HepG2 (cell line): ENCODE data around the gene PPP2R2D. TPM values are rescaled to one million over a fixed set of nuclear protein-coding genes. Genes with fewer than 3 reads are reported as not detected.

ENCODE experiments used
- ATAC-seq: fragments of 200-7000 bp; cut with Tn5 transposase; 3 replicates; pipeline ENCODE4 v1.9.1; 2020; ENCODE audit warnings: mild to moderate bottlenecking, moderate library complexity
- BruUV-seq: library from RNA; stranded (reverse); fragments of 400-500 nt; replicated peaks from 2 replicates; lab custom pipeline; 2021; lab: Mats Ljungman, UMichigan
- CTCF ChIA-PET: fragments of 300-600 bp; formaldehyde crosslinking; extraction: SDS; loops from one replicate; lab custom pipeline; 2021; ENCODE audit warnings: low total read pairs, inconsistent platforms, low intra/inter-chr PET ratio; lab: Yijun Ruan, JAX
- POLR2A ChIA-PET: fragments of 350-600 bp; sonication (Branson Sonifier 250); formaldehyde crosslinking; loops from one replicate; lab custom pipeline; 2020; ENCODE audit warnings: antibody characterized with exemption, inconsistent platforms; lab: Yijun Ruan, JAX
- DNase-seq: peaks from one replicate; pipeline ENCODE4 v3.0.0-alpha.2; 2015; ENCODE audit warnings: low spot score
- FAIRE-seq: peaks from 3 replicates; lab custom pipeline; 2011; peaks lifted over from hg19 to GRCh38; lab: Jason Lieb, UNC
- H2AFZ ChIP-seq: one replicate; pipeline ENCODE4 v1.6.1; 2011; ENCODE audit warnings: low read length, inconsistent platforms
- H3K27ac ChIP-seq: fragments of 300-600 bp; 3 replicates; pipeline ENCODE4 v1.8.0; 2011; ENCODE audit warnings: mixed run types, mild to moderate bottlenecking, mixed read lengths, low read length, inconsistent platforms; ENCODE audit not compliant: insufficient read depth; ENCODE audit errors: extremely low read length
- H3K27me3 ChIP-seq, 2 experiments: fragments of 200-600 bp in 1 of 2; 2 replicates in 1 of 2; 3 replicates in 1 of 2; pipeline versions ENCODE4 v1.6.0 to v1.8.0; 2011; ENCODE audit warnings: low read length in 2 of 2, mild to moderate bottlenecking in 2 of 2, moderate library complexity in 2 of 2, inconsistent platforms in 1 of 2; ENCODE audit not compliant: insufficient read depth in 2 of 2, control insufficient read depth in 1 of 2
- H3K36me3 ChIP-seq, 2 experiments: fragments of 200-600 bp in 1 of 2; replicated peaks in 1 of 2; 2 replicates in 1 of 2; 3 replicates in 1 of 2; pipeline versions ENCODE4 v1.5.1 to v1.8.0; 2011; ENCODE audit warnings: low read length in 2 of 2, inconsistent platforms in 1 of 2; ENCODE audit not compliant: insufficient read depth in 2 of 2, control insufficient read depth in 1 of 2
- H3K4me1 ChIP-seq: 2 replicates; pipeline ENCODE4 v1.5.1; 2012; ENCODE audit warnings: low read length, inconsistent platforms; ENCODE audit not compliant: insufficient read depth
- H3K4me2 ChIP-seq: 2 replicates; pipeline ENCODE4 v1.6.0; 2011; ENCODE audit warnings: low read depth, low read length, inconsistent platforms
- H3K4me3 ChIP-seq, 3 experiments: fragments of 200-600 bp in 1 of 3; sonication (generic), shearing (Covaris generic) in 1 of 3; replicated peaks in 1 of 3; 2 replicates each; pipeline ENCODE4 v1.5.1; 2011 to 2016; ENCODE audit warnings: low read length in 3 of 3, inconsistent platforms in 2 of 3, low read depth in 2 of 3, mild to moderate bottlenecking in 2 of 3, control low read depth in 1 of 3, mixed read lengths in 1 of 3; ENCODE audit not compliant: insufficient read depth in 1 of 3
- H3K79me2 ChIP-seq: one replicate; pipeline ENCODE4 v1.6.1; 2011; ENCODE audit warnings: low read length, inconsistent platforms; ENCODE audit not compliant: insufficient read depth
- H3K9ac ChIP-seq: 2 replicates; pipeline ENCODE4 v1.6.0; 2011; ENCODE audit warnings: mild to moderate bottlenecking, low read depth, low read length, inconsistent platforms; ENCODE audit not compliant: insufficient read depth
- H3K9me3 ChIP-seq: 2 replicates; pipeline ENCODE4 v1.5.1; 2012; ENCODE audit warnings: mild to moderate bottlenecking, low read length
- H4K20me1 ChIP-seq: 2 replicates; pipeline ENCODE4 v1.6.0; 2011; ENCODE audit warnings: inconsistent platforms, mild to moderate bottlenecking, low read length, moderate library complexity; ENCODE audit not compliant: insufficient read depth
- ASH2L ChIP-seq: fragments of 300-600, 200-600 bp; sonication (generic); IDR thresholded peaks from 2 replicates; pipeline ENCODE4 v1.7.0; 2017; ENCODE audit warnings: low read depth, mild to moderate bottlenecking, moderate library complexity, mixed read lengths, low read length; ENCODE audit not compliant: insufficient read length
- GMEB2 ChIP-seq: IDR thresholded peaks from 2 replicates; pipeline ENCODE4 v1.6.1; 2016; ENCODE audit warnings: missing biosample characterization, missing genetic modification reagents, low read depth
- HDAC1 ChIP-seq: sonication (generic); formaldehyde crosslinking; IDR thresholded peaks from 2 replicates; pipeline ENCODE4 v1.5.1; 2020; ENCODE audit warnings: mild to moderate bottlenecking, missing genetic modification reagents
- HNRNPUL1 ChIP-seq: fragments of 200-400 bp; formaldehyde crosslinking; IDR thresholded peaks from 2 replicates; pipeline ENCODE4 v1.6.1; 2017; ENCODE audit warnings: low read depth, mild to moderate bottlenecking, low read length, moderate library complexity
- IRX3 ChIP-seq: sonication (generic); formaldehyde crosslinking; IDR thresholded peaks from 2 replicates; pipeline ENCODE4 v1.8.1; 2023; ENCODE audit warnings: mild to moderate bottlenecking, low read depth, missing genetic modification reagents, borderline replicate concordance
- NFIC ChIP-seq: IDR thresholded peaks from 2 replicates; pipeline ENCODE4 v1.6.1; 2012; ENCODE audit warnings: mild to moderate bottlenecking, low read length, inconsistent platforms
- PAX8 ChIP-seq: sonication (generic); formaldehyde crosslinking; IDR thresholded peaks from 2 replicates; pipeline ENCODE4 v1.8.0; 2022; ENCODE audit warnings: mild to moderate bottlenecking, missing genetic modification reagents, borderline replicate concordance
- RXRB ChIP-seq: IDR thresholded peaks from 2 replicates; pipeline ENCODE4 v1.6.1; 2016; ENCODE audit warnings: borderline replicate concordance, missing genetic modification reagents, missing compliant biosample characterization
- STAG1 ChIP-seq: sonication (generic); formaldehyde crosslinking; IDR thresholded peaks from 2 replicates; pipeline ENCODE4 v1.4.0; 2020; ENCODE audit warnings: missing genetic modification reagents
- TCF7L2 ChIP-seq: IDR thresholded peaks from 2 replicates; pipeline ENCODE4 v1.6.1; 2011; ENCODE audit warnings: mild to moderate bottlenecking, low read depth, low read length, moderate library complexity
- TGIF2 ChIP-seq: IDR thresholded peaks from 2 replicates; pipeline ENCODE4 v1.6.1; 2016; ENCODE audit warnings: control low read depth, missing compliant biosample characterization
- ZNF33B ChIP-seq: sonication (generic); formaldehyde crosslinking; IDR thresholded peaks from 2 replicates; pipeline ENCODE4 v1.5.1; 2020; ENCODE audit warnings: mild to moderate bottlenecking, missing genetic modification reagents
- ZNF354B ChIP-seq: sonication (generic); formaldehyde crosslinking; IDR thresholded peaks from 2 replicates; pipeline ENCODE4 v1.8.0; 2022; ENCODE audit warnings: mild to moderate bottlenecking, missing genetic modification reagents
- ZNF543 ChIP-seq: sonication (generic); formaldehyde crosslinking; IDR thresholded peaks from 2 replicates; pipeline ENCODE4 v1.4.0; 2020; ENCODE audit warnings: mild to moderate bottlenecking, missing genetic modification reagents
- ZNF616 ChIP-seq: sonication (generic); formaldehyde crosslinking; IDR thresholded peaks from 2 replicates; pipeline ENCODE4 v1.5.0; 2020; ENCODE audit warnings: low read depth, mild to moderate bottlenecking, missing genetic modification reagents
- ZNF720 ChIP-seq: sonication (generic); formaldehyde crosslinking; IDR thresholded peaks from 2 replicates; pipeline ENCODE4 v1.4.0; 2020; ENCODE audit warnings: missing genetic modification reagents
- WGBS: methylation state at CpG from one replicate; pipeline ENCODE4 v1.1.6; 2017; ENCODE audit warnings: low lambda C conversion rate; 5-methylcytosine and 5-hydroxymethylcytosine counted together
- in situ Hi-C: cut with HindIII; loops from 2 replicates; pipeline ENCODE4 v1.10.0; 2017; ENCODE audit warnings: low pct_unique_long_range_greater_than_20kb; ENCODE audit not compliant: extremely low pct_ligation_motif_present
- intact Hi-C: fragments of 100-400 bp; cut with micrococcal nuclease; formaldehyde crosslinking; loops from one replicate; pipeline ENCODE4 v1.10.0; 2022; ENCODE audit not compliant: unreplicated experiment
- polyA plus RNA-seq, 8 experiments: library from polyadenylated mRNA; depleted of rRNA in 3 of 8; stranded (reverse) in 7 of 8; unstranded in 1 of 8; fragments of >200 nt; fragmentation: Illumina TruSeq in 4 of 8; extraction: Trizol in 4 of 8; gene quantifications; 2 replicates each; pipeline versions ENCODE4 v1.2.1 to v1.2.3, GENCODE V29; 2011 to 2016; ENCODE audit warnings: low read depth in 4 of 8, missing spikeins in 1 of 8, mixed read lengths in 1 of 8; ENCODE audit not compliant: insufficient read depth in 1 of 8
- total RNA-seq, 5 experiments: library from RNA; depleted of rRNA; stranded (reverse); fragments of >200 nt; fragmentation: Illumina TruSeq; extraction: Trizol; gene quantifications; 2 replicates each; pipeline ENCODE4 v1.2.3, GENCODE V29; 2016; ENCODE audit warnings: low read depth in 1 of 5
- TF ChIP-seq, protein P1 (sequence below): sonication (generic); formaldehyde crosslinking; IDR thresholded peaks from 2 replicates; pipeline ENCODE4 v1.4.0; 2020; ENCODE audit warnings: missing genetic modification reagents
- TF ChIP-seq, protein P2 (sequence below): sonication (generic); formaldehyde crosslinking; IDR thresholded peaks from 2 replicates; pipeline ENCODE4 v1.5.1; 2020; ENCODE audit warnings: missing genetic modification reagents, mild to moderate bottlenecking, borderline replicate concordance
- TF ChIP-seq, protein P3 (sequence below): IDR thresholded peaks from 2 replicates; pipeline ENCODE4 v1.6.1; 2012; ENCODE audit warnings: low read depth, low read length, improper control_type of control experiment

PPP2R2D gene
- total and polyA plus RNA-seq, 2 of the 13 experiments (the other 11 are each of a cell fraction or from before 2014, with no cell fraction given) = 32.7 to 33.2 TPM

GRCh38 chr10:131979336-131979735 lies 78.5 kb downstream of the PPP2R2D start:
- CTCF ChIA-PET = no interaction called here
- peaks cover 8 to 28% of the 10 kb centered on the region in 2 experiments for H3K36me3 ChIP-seq
- in situ Hi-C loops = loop anchor here (5.0 kb wide), 1 partner anchor 43 kb away; no protein-coding TSS in a partner anchor
- no peaks in the 10 kb centered on the region for H3K9me3 ChIP-seq
- ATAC-seq (no peak), DNase-seq (no peak), FAIRE-seq (no peak)
- POLR2A ChIA-PET = interaction anchor here (1.6 to 4.3 kb wide), 3 partner anchors 18 to 87 kb away, joined by 3 to 49 read pairs (median 17); partner anchors contain the start of gene PPP2R2D
- peaks cover 73% of the 10 kb centered on the region for H3K4me1 ChIP-seq
- 31% methylated on average over 7 of the region's 7 CpGs for WGBS
- H3K9ac ChIP-seq = peak overlapping the region; percentile 91
- intact Hi-C loops = loop anchor here (2.0 to 5.0 kb wide), 2 partner anchors 43 to 77 kb away; partner anchors contain the start of gene PPP2R2D
- peak overlapping the region; percentile 64 for H3K27ac ChIP-seq
- H3K79me2 ChIP-seq = peaks cover 73% of the 10 kb centered on the region
- no TSS peak for BruUV-seq
- peak overlapping the region; percentile 91 for H3K4me2 ChIP-seq
- peaks cover 66% of the 10 kb centered on the region for H4K20me1 ChIP-seq
- no peak overlapping the region for H2AFZ ChIP-seq
- H3K4me3 ChIP-seq = peak overlapping the region; percentile 88 to 98 (median 91)
- H3K27me3 ChIP-seq = no peaks in the 10 kb centered on the region; a peak in 1 of 5 replicates
- TF ChIP-seq TGIF2 (CRISPR knock-in tag) (no peak), ZNF720 (no peak), HNRNPUL1 (no peak), ZNF33B (CRISPR knock-in tag) (no peak), ASH2L (peak; percentile 16), ZNF543 (CRISPR knock-in tag) (no peak), STAG1 (CRISPR knock-in tag) (no peak), HDAC1 (0 out of 2 replicates have a peak, but pooled peaks have one; percentile 5), NFIC (no peak), IRX3 (CRISPR knock-in tag) (no peak), PAX8 (CRISPR knock-in tag) (no peak), TCF7L2 (no peak), GMEB2 (CRISPR knock-in tag) (no peak), RXRB (CRISPR knock-in tag) (0 out of 2 replicates have a peak, but pooled peaks have one; percentile 6), ZNF616 (CRISPR knock-in tag) (no peak), ZNF354B (CRISPR knock-in tag) (peak; percentile 27; the same call in 1 of the 2 replicates)
- TF ChIP-seq, protein P1, sequence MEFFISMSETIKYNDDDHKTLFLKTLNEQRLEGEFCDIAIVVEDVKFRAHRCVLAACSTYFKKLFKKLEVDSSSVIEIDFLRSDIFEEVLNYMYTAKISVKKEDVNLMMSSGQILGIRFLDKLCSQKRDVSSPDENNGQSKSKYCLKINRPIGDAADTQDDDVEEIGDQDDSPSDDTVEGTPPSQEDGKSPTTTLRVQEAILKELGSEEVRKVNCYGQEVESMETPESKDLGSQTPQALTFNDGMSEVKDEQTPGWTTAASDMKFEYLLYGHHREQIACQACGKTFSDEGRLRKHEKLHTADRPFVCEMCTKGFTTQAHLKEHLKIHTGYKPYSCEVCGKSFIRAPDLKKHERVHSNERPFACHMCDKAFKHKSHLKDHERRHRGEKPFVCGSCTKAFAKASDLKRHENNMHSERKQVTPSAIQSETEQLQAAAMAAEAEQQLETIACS = no peak
- TF ChIP-seq, protein P2, sequence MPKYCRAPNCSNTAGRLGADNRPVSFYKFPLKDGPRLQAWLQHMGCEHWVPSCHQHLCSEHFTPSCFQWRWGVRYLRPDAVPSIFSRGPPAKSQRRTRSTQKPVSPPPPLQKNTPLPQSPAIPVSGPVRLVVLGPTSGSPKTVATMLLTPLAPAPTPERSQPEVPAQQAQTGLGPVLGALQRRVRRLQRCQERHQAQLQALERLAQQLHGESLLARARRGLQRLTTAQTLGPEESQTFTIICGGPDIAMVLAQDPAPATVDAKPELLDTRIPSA (CRISPR knock-in tag) = no peak
- TF ChIP-seq, protein P3, sequence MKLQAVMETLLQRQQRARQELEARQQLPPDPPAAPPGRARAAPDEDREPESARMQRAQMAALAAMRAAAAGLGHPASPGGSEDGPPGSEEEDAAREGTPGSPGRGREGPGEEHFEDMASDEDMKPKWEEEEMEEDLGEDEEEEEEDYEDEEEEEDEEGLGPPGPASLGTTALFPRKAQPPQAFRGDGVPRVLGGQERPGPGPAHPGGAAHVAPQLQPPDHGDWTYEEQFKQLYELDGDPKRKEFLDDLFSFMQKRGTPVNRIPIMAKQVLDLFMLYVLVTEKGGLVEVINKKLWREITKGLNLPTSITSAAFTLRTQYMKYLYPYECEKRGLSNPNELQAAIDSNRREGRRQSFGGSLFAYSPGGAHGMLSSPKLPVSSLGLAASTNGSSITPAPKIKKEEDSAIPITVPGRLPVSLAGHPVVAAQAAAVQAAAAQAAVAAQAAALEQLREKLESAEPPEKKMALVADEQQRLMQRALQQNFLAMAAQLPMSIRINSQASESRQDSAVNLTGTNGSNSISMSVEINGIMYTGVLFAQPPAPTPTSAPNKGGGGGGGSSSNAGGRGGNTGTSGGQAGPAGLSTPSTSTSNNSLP = no peak
